Ishikawa (cell line): ENCODE measurements around the gene MMP15.

Source experiments
- CEBPB ChIP-seq: IDR thresholded peaks from 2 replicates; pipeline ENCODE4 v1.6.1; 2012
- CREB1 ChIP-seq: IDR thresholded peaks from 2 replicates; pipeline ENCODE4 v1.6.1; 2012; ENCODE audit warnings: low read depth
- EGR1 ChIP-seq: IDR thresholded peaks from 2 replicates; pipeline ENCODE4 v1.6.1; 2012
- EP300 ChIP-seq: IDR thresholded peaks from 2 replicates; pipeline ENCODE4 v1.6.1; 2012; ENCODE audit warnings: borderline replicate concordance
- FOXM1 ChIP-seq: IDR thresholded peaks from 2 replicates; pipeline ENCODE4 v1.6.1; 2012; ENCODE audit warnings: low read depth, borderline replicate concordance
- NFIC ChIP-seq: IDR thresholded peaks from 2 replicates; pipeline ENCODE4 v1.6.1; 2012
- RAD21 ChIP-seq: IDR thresholded peaks from 2 replicates; pipeline ENCODE4 v1.6.1; 2012; ENCODE audit warnings: low read depth
- TAF1 ChIP-seq: IDR thresholded peaks from 2 replicates; pipeline ENCODE4 v1.6.1; 2012; ENCODE audit warnings: low read depth, mild to moderate bottlenecking
- TCF12 ChIP-seq: IDR thresholded peaks from 2 replicates; pipeline ENCODE4 v1.6.1; 2012; ENCODE audit warnings: low read depth
- TEAD4 ChIP-seq: IDR thresholded peaks from 2 replicates; pipeline ENCODE4 v1.6.1; 2012
- YY1 ChIP-seq: IDR thresholded peaks from 2 replicates; pipeline ENCODE4 v1.6.1; 2012; ENCODE audit warnings: low read depth
- ZBTB7A ChIP-seq: IDR thresholded peaks from 2 replicates; pipeline ENCODE4 v1.6.1; 2012; ENCODE audit warnings: low read depth
- TF ChIP-seq, protein P1 (sequence below): IDR thresholded peaks from 2 replicates; pipeline ENCODE4 v1.6.1; 2012
- TF ChIP-seq, protein P2 (sequence below): IDR thresholded peaks from 2 replicates; pipeline ENCODE4 v1.6.1; 2012; ENCODE audit warnings: low read depth, mild to moderate bottlenecking
- TF ChIP-seq, protein P3 (sequence below): IDR thresholded peaks from 2 replicates; pipeline ENCODE4 v1.6.1; 2012

Gene MMP15

DNA sequence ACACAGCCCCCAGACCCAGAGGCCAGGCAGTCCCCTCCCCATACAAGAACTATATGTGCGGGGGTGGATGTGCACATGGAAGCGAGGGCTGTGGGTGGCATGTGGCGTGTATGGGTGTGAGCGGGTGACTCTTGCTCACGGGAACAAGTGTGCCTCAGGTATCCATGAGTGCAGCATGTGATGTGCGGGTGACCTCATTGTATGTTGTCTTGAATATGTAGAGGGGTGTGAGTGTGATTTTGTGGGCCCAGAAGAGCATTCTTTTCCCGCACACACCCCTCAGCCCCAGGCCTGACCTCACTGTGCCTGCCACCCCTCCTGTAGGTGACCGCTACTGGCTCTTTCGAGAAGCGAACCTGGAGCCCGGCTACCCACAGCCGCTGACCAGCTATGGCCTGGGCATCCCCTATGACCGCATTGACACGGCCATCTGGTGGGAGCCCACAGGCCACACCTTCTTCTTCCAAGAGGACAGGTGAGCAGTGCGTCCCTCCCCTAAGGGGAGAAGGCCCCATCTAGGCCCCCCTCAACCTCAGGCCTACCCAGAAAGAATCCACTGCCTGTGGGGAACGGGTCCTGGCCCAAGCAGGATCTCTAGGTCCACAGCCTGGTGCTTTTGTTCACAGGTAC is 17.4 kb downstream of the MMP15 start:
- TF ChIP-seq NFIC (no peak), TEAD4 (no peak)

DNA sequence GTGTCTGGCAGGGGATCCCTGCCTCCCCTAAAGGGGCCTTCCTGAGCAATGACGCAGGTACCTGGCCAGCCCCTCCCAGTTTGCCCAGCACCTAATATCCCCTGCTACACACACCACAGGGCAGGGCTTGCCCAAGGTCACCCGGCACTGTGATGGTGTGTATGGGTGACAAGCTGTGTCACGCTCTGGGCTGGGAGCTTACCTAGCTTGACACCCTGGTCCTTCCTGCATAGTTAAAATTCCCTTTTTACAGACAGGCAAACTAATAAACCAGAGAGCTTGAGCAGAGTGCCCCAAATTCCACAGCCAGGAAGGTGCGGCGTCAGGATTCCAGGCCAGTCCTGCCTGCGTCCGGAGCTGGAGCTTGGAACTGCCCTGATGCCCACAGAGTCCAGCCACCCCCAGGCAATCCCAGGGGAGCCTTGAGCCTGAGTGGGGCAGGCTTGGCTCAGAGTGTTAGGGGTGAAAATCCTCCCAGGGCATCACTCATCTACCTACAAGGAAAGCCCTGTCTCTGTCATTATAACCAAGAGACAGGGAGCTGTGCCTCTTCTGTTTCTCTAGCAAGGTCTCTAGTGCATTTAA is 18.1 kb downstream of the MMP15 start:
- TF ChIP-seq NFIC = no peak
- TF ChIP-seq, protein P1, sequence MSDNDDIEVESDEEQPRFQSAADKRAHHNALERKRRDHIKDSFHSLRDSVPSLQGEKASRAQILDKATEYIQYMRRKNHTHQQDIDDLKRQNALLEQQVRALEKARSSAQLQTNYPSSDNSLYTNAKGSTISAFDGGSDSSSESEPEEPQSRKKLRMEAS = no peak

GRCh38 chr16:58044266-58045019 is 18.9 kb downstream of the MMP15 start:
- TF ChIP-seq CEBPB = no peak

DNA sequence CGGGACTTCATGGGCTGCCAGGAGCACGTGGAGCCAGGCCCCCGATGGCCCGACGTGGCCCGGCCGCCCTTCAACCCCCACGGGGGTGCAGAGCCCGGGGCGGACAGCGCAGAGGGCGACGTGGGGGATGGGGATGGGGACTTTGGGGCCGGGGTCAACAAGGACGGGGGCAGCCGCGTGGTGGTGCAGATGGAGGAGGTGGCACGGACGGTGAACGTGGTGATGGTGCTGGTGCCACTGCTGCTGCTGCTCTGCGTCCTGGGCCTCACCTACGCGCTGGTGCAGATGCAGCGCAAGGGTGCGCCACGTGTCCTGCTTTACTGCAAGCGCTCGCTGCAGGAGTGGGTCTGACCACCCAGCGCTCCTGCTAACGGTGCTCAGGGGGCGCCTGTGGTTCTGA is 19.5 kb downstream of the MMP15 start:
- TF ChIP-seq EGR1 (no peak), ZBTB7A (no peak), EP300 (no peak)

DNA sequence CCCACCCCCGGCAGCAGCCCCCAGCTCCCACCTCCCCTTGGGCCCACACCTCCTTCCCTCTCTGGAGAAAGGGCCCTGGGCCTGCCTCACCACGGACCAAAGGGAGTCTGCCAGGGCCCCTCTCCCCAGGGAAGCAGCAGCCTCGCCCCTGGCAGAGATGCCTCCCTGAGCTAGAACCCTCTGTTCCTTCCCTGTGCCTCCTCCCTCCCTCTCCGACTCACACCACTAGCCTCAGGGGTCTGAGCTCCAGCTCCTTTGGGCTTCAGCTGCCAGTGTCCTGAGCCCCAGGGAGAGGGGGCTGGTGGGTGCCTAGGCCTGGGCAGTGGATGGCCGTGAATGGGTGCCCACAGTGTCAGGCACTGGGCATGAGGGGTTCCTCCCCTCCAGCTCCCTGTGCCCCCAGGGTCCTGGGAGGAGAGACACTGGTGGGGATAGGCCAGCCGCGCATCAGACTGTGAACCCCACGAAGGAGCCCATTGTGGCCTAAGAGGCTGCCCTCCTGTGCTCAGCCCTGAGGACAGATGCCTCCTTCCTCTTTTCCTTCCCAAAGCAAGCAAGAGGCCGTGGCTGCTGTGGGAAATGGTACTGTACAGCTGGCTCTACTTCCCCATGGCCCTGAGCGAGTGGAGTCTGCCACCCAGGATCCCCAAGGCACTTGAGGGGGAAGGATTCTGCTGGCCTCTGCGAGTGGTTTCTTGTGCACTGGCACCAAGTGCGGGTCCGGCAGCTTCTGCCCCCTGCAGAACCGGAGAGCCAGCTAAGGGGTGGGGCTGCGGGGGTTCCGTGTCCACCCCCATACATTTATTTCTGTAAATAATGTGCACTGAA is 20.7 kb downstream of the MMP15 start:
- TF ChIP-seq, protein P1 = no peak
- TF ChIP-seq NFIC (no peak), EP300 (no peak), CEBPB (no peak), YY1 (no peak), TAF1 (no peak), CREB1 (no peak), EGR1 (no peak), FOXM1 (no peak), RAD21 (no peak)
- TF ChIP-seq, protein P2, sequence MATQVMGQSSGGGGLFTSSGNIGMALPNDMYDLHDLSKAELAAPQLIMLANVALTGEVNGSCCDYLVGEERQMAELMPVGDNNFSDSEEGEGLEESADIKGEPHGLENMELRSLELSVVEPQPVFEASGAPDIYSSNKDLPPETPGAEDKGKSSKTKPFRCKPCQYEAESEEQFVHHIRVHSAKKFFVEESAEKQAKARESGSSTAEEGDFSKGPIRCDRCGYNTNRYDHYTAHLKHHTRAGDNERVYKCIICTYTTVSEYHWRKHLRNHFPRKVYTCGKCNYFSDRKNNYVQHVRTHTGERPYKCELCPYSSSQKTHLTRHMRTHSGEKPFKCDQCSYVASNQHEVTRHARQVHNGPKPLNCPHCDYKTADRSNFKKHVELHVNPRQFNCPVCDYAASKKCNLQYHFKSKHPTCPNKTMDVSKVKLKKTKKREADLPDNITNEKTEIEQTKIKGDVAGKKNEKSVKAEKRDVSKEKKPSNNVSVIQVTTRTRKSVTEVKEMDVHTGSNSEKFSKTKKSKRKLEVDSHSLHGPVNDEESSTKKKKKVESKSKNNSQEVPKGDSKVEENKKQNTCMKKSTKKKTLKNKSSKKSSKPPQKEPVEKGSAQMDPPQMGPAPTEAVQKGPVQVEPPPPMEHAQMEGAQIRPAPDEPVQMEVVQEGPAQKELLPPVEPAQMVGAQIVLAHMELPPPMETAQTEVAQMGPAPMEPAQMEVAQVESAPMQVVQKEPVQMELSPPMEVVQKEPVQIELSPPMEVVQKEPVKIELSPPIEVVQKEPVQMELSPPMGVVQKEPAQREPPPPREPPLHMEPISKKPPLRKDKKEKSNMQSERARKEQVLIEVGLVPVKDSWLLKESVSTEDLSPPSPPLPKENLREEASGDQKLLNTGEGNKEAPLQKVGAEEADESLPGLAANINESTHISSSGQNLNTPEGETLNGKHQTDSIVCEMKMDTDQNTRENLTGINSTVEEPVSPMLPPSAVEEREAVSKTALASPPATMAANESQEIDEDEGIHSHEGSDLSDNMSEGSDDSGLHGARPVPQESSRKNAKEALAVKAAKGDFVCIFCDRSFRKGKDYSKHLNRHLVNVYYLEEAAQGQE = no peak
- TF ChIP-seq, protein P3, sequence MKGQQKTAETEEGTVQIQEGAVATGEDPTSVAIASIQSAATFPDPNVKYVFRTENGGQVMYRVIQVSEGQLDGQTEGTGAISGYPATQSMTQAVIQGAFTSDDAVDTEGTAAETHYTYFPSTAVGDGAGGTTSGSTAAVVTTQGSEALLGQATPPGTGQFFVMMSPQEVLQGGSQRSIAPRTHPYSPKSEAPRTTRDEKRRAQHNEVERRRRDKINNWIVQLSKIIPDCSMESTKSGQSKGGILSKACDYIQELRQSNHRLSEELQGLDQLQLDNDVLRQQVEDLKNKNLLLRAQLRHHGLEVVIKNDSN = no peak

GRCh38 chr16:58046936-58047335 is 21.4 kb downstream of the MMP15 start:
- TF ChIP-seq, protein P1 = no peak
- no peak for TF ChIP-seq CREB1
- TF ChIP-seq ZBTB7A = no peak
- TF ChIP-seq NFIC = no peak
- no peak for TF ChIP-seq TEAD4
- TF ChIP-seq TCF12 = no peak
- no peak for TF ChIP-seq RAD21
- TF ChIP-seq EP300 = no peak
- TF ChIP-seq YY1 = no peak
- TF ChIP-seq FOXM1 = no peak
- TF ChIP-seq EGR1 = no peak
- TF ChIP-seq CEBPB = no peak
- TF ChIP-seq TAF1 = no peak
- TF ChIP-seq, protein P3 = no peak
- TF ChIP-seq, protein P2 = no peak
